ENCODE results near the gene LHFPL2.

The LHFPL2 gene

GRCh38 chr5:78540335-78541085 is 108.1 kb downstream of the LHFPL2 start:
- no peak for DNase-seq

GRCh38 chr5:78538240-78538850 is 110.2 kb downstream of the LHFPL2 start:
- no peak for DNase-seq

- DNase-seq = peak in 2 of 3 experiments; percentile 36 to 49
Observed at GRCh38 chr5:78537821-78538220, 110.8 kb downstream of the LHFPL2 start.

- no peak for DNase-seq
Observed at GRCh38 chr5:78537411-78537810, 111.2 kb downstream of the LHFPL2 start.

GRCh38 chr5:78536661-78537196 is 111.8 kb downstream of the LHFPL2 start:
- DNase-seq = no peak

GRCh38 chr5:78534905-78535200 is 113.7 kb downstream of the LHFPL2 start:
- DNase-seq = no peak

GRCh38 chr5:78534148-78534904 is 114.2 kb downstream of the LHFPL2 start:
- no peak for DNase-seq

- DNase-seq = peak in 2 of 3 experiments; percentile 22 to 40
Observed at GRCh38 chr5:78533356-78533755, 115.2 kb downstream of the LHFPL2 start.

GRCh38 chr5:78530342-78531096 is 118.1 kb downstream of the LHFPL2 start:
- DNase-seq = no peak

GRCh38 chr5:78527925-78528324 is 120.6 kb downstream of the LHFPL2 start:
- no peak for DNase-seq

GRCh38 chr5:78527054-78527859 is 121.3 kb downstream of the LHFPL2 start:
- DNase-seq = no peak

GRCh38 chr5:78526049-78526525 is 122.5 kb downstream of the LHFPL2 start:
- DNase-seq = no peak

GRCh38 chr5:78523314-78524193 is 125.0 kb downstream of the LHFPL2 start:
- DNase-seq = no peak

GRCh38 chr5:78522476-78523260 is 125.9 kb downstream of the LHFPL2 start:
- DNase-seq = no peak

- peak in 1 of 3 experiments; percentile 16 for DNase-seq
Observed at GRCh38 chr5:78521455-78521854, 127.1 kb downstream of the LHFPL2 start.

- no peak for DNase-seq
Observed at GRCh38 chr5:78519198-78519941, 129.2 kb downstream of the LHFPL2 start.

GRCh38 chr5:78518365-78519197 is 130.0 kb downstream of the LHFPL2 start:
- no peak for DNase-seq

GRCh38 chr5:78515670-78516069 is 132.9 kb downstream of the LHFPL2 start:
- no peak for DNase-seq
